Measurements from ENCODE around the gene PEX10.

Gene PEX10

GRCh38 chr1:2384941-2385481, 27.4 kb downstream of the PEX10 start:
- DNase-seq, result no peak

- DNase-seq, result no peak
These were observed 28.1 kb downstream of the PEX10 start for GRCh38 chr1:2384130-2384860.

- no peak for DNase-seq
These were observed 28.8 kb downstream of the PEX10 start for GRCh38 chr1:2383576-2383975.

GRCh38 chr1:2382621-2383361, 29.6 kb downstream of the PEX10 start:
- peak; percentile 58 for DNase-seq

- peak; percentile 92 for DNase-seq
These were observed 30.4 kb downstream of the PEX10 start for GRCh38 chr1:2381741-2382620.

GRCh38 chr1:2380816-2381591, 31.4 kb downstream of the PEX10 start:
- peak; percentile 55 for DNase-seq

GRCh38 chr1:2379733-2380404, 32.5 kb downstream of the PEX10 start:
- DNase-seq, result no peak

GRCh38 chr1:2378956-2379732, 33.2 kb downstream of the PEX10 start:
- no peak for DNase-seq

GRCh38 chr1:2378441-2378851, 33.9 kb downstream of the PEX10 start:
- DNase-seq, result no peak

- no peak for DNase-seq
These were observed 34.5 kb downstream of the PEX10 start for GRCh38 chr1:2377751-2378440.

GRCh38 chr1:2376931-2377672, 35.3 kb downstream of the PEX10 start:
- DNase-seq, result peak; percentile 24

- DNase-seq, result peak; percentile 16
These were observed 36.1 kb downstream of the PEX10 start for GRCh38 chr1:2376261-2376741.

GRCh38 chr1:2375923-2376260, 36.5 kb downstream of the PEX10 start:
- DNase-seq, result no peak

- peak; percentile 19 for DNase-seq
These were observed 37.0 kb downstream of the PEX10 start for GRCh38 chr1:2375246-2375922.

- peak; percentile 16 for DNase-seq
These were observed 37.9 kb downstream of the PEX10 start for GRCh38 chr1:2374252-2375155.

GRCh38 chr1:2373551-2374251, 38.7 kb downstream of the PEX10 start:
- peak; percentile 18 for DNase-seq
